GM12878 (cell line): ENCODE data around the gene HMCN2. TPM values are rescaled to one million over a fixed set of nuclear protein-coding genes. Genes with fewer than 3 reads are reported as not detected.

ENCODE experiments used
- ATAC-seq: fragments of 200-7000 bp; cut with Tn5 transposase; 3 replicates; pipeline ENCODE4 v1.9.1; 2020; ENCODE audit warnings: mild to moderate bottlenecking, moderate library complexity
- BruUV-seq: library from RNA; stranded (reverse); fragments of 400-500 nt; replicated peaks from 2 replicates; lab custom pipeline; 2021; lab: Mats Ljungman, UMichigan
- CTCF ChIA-PET: fragments of 300-600 bp; sonication (Branson Sonifier 250); formaldehyde crosslinking; extraction: SDS; loops from one replicate; lab custom pipeline; 2021; ENCODE audit warnings: inconsistent platforms; lab: Yijun Ruan, JAX
- POLR2A ChIA-PET: fragments of 350-600 bp; formaldehyde crosslinking; extraction: SDS; loops from one replicate; lab custom pipeline; 2021; ENCODE audit warnings: inconsistent platforms; lab: Charles Lee
- RAD21 ChIA-PET: fragments of 300-600 bp; sonication (Branson Sonifier 250); formaldehyde crosslinking; loops from one replicate; lab custom pipeline; 2023; ENCODE audit warnings: antibody characterized with exemption; ENCODE audit not compliant: unreplicated experiment; lab: Charles Lee
- SMC1A ChIA-PET: fragments of 300-600 bp; sonication (Branson Sonifier 250); formaldehyde crosslinking; loops from one replicate; lab custom pipeline; 2023; ENCODE audit not compliant: unreplicated experiment, uncharacterized antibody; lab: Charles Lee
- DNase-seq: peaks from one replicate; pipeline ENCODE4 v3.0.0-alpha.2; 2011; ENCODE audit warnings: low read depth, low spot score
- FAIRE-seq: peaks from 3 replicates; lab custom pipeline; 2011; peaks lifted over from hg19 to GRCh38; lab: Jason Lieb, UNC
- H2AFZ ChIP-seq: 2 replicates; pipeline ENCODE4 v1.6.0; 2011; ENCODE audit warnings: low read depth, low read length, control low read depth; ENCODE audit not compliant: control insufficient read depth
- H3K27ac ChIP-seq: 2 replicates; pipeline ENCODE4 v1.5.1; 2011; ENCODE audit warnings: control low read depth; ENCODE audit not compliant: control insufficient read depth, insufficient read depth
- H3K27me3 ChIP-seq, 2 experiments: replicated peaks in 1 of 2; 2 replicates each; pipeline versions ENCODE4 v1.6.0 to v1.6.1; 2011; ENCODE audit warnings: low read length in 1 of 2; ENCODE audit not compliant: control insufficient read depth in 2 of 2, insufficient read depth in 2 of 2
- H3K36me3 ChIP-seq, 2 experiments: 2 replicates each; pipeline ENCODE4 v1.5.1; 2011; ENCODE audit warnings: low read length in 1 of 2; ENCODE audit not compliant: control insufficient read depth in 2 of 2, insufficient read depth in 2 of 2
- H3K4me1 ChIP-seq: 2 replicates; pipeline ENCODE4 v1.6.1; 2011; ENCODE audit warnings: mild to moderate bottlenecking, low read length, moderate library complexity, mixed read lengths; ENCODE audit not compliant: control insufficient read depth, insufficient read depth
- H3K4me2 ChIP-seq: 2 replicates; pipeline ENCODE4 v1.6.0; 2011; ENCODE audit warnings: control low read depth; ENCODE audit not compliant: control insufficient read depth, insufficient read depth
- H3K4me3 ChIP-seq: fragments of 200-600 bp; sonication (generic); 2 replicates; pipeline ENCODE4 v1.5.1; 2016
- H3K79me2 ChIP-seq: 2 replicates; pipeline ENCODE4 v1.6.0; 2011; ENCODE audit warnings: low read length; ENCODE audit not compliant: control insufficient read depth, insufficient read depth
- H3K9ac ChIP-seq: 2 replicates; pipeline ENCODE4 v1.8.0; 2011; ENCODE audit warnings: low read length, control low read depth, mixed read lengths; ENCODE audit not compliant: control insufficient read depth, insufficient read depth
- H3K9me3 ChIP-seq: replicated peaks from 3 replicates; pipeline ENCODE4 v1.5.1; 2011; ENCODE audit warnings: mild to moderate bottlenecking, low read length; ENCODE audit not compliant: control insufficient read depth, insufficient read depth
- H4K20me1 ChIP-seq: 2 replicates; pipeline ENCODE4 v1.6.0; 2011; ENCODE audit not compliant: control insufficient read depth, insufficient read depth
- BCL3 ChIP-seq: IDR thresholded peaks from 2 replicates; pipeline ENCODE4 v1.6.1; 2011; ENCODE audit warnings: borderline replicate concordance, low read depth, mild to moderate bottlenecking, moderate library complexity, low read length; ENCODE audit not compliant: insufficient read depth, poor library complexity, severe bottlenecking
- DPF2 ChIP-seq: fragments of 450-650 bp; IDR thresholded peaks from 2 replicates; pipeline ENCODE4 v1.6.1; 2017; ENCODE audit warnings: mild to moderate bottlenecking
- E2F8 ChIP-seq: fragments of 450-650 bp; IDR thresholded peaks from 2 replicates; pipeline ENCODE4 v1.6.1; 2018; ENCODE audit warnings: mild to moderate bottlenecking, low read depth, moderate library complexity; ENCODE audit not compliant: partially characterized antibody
- NRF1 ChIP-seq: conservative IDR thresholded peaks from 2 replicates; pipeline ENCODE4 v1.6.1; 2011; ENCODE audit warnings: mild to moderate bottlenecking, low read depth, low read length, improper control_type of control experiment
- ZNF622 ChIP-seq: fragments of 450-650 bp; IDR thresholded peaks from 2 replicates; pipeline ENCODE4 v1.6.1; 2017; ENCODE audit warnings: mild to moderate bottlenecking, inconsistent platforms
- WGBS: methylation state at CpG from one replicate; pipeline ENCODE4 v1.1.6; 2016; ENCODE audit warnings: low lambda C conversion rate; ENCODE audit not compliant: insufficient replicate concordance, insufficient coverage; ENCODE audit errors: missing lambda C conversion rate; 5-methylcytosine and 5-hydroxymethylcytosine counted together
- in situ Hi-C: fragments of 300-500 bp; cut with MboI; formaldehyde crosslinking; loops from 9 replicates; pipeline ENCODE4 v1.14.3; 2018; ENCODE audit warnings: mixed read lengths
- intact Hi-C: fragments of 100-400 bp; cut with micrococcal nuclease; formaldehyde crosslinking; loops from one replicate; pipeline ENCODE4 v1.14.2; 2022; ENCODE audit not compliant: unreplicated experiment
- polyA plus RNA-seq, 11 experiments: library from polyadenylated mRNA; depleted of rRNA in 4 of 11; unstranded in 6 of 11; stranded (reverse) in 5 of 11; fragments of >200 nt; fragmentation: Nextera tagmentation in 4 of 11; fragmentation: Illumina TruSeq in 1 of 11; extraction: Ambion mirVana in 4 of 11; extraction: Trizol in 1 of 11; gene quantifications; 1 replicate in 1 of 11; 2 replicates in 10 of 11; pipeline versions ENCODE4 v1.2.1 to v1.2.3, GENCODE V29; 2011 to 2016; ENCODE audit warnings: inconsistent platforms in 2 of 11, missing spikeins in 2 of 11, low read depth in 1 of 11
- total RNA-seq, 4 experiments: library from RNA; depleted of rRNA in 3 of 4; stranded (reverse); fragments of >200 nt in 3 of 4; fragmentation: Illumina TruSeq in 1 of 4; extraction: Trizol in 1 of 4; gene quantifications; 2 replicates each; pipeline versions ENCODE4 v1.2.1 to v1.2.3, GENCODE V29; 2013 to 2021

HMCN2 gene
- total and polyA plus RNA-seq, 10 of the 15 experiments (the other 5 are each of a cell fraction or from before 2014, with no cell fraction given), result 0.04 TPM; not detected in 9

DNA sequence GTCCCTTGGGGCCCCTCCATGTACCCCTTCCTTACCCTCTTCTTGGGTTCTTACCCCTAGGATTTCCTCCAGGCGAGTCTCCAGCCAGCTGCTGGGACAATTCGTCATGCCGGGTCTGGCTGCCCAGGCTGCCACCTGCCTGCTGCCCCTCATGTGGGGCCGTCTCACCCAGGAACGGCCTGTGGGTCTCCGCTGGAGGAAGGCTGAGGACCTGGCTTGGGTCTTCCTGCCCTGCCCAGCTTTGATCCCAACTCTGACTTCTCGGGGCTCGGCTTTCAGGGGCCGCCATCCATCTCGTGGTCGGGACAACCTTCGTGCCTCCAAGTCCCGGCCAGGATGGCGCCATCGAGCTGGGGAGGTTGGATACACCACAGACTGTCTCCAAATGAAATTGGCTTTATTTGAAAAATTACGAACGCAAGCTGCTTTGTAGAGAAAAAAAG is 38.1 kb downstream of the HMCN2 start:
- BruUV-seq, result no TSS peak
- Histone ChIP-seq H3K36me3 (no peaks in the 10 kb centered on the region), H3K27ac (no peak overlapping the region), H3K27me3 (peaks cover 0 to 2% of the 10 kb centered on the region in 2 experiments; a peak in 2 of 4 replicates), H3K9ac (no peak overlapping the region), H3K9me3 (no peaks in the 10 kb centered on the region), H3K4me1 (no peaks in the 10 kb centered on the region), H3K4me2 (no peak overlapping the region), H3K79me2 (no peaks in the 10 kb centered on the region), H3K4me3 (no peak overlapping the region), H4K20me1 (no peaks in the 10 kb centered on the region), H2AFZ (no peak overlapping the region)
- no peak for TF ChIP-seq ZNF622
- no peak for TF ChIP-seq BCL3
- TF ChIP-seq NRF1, result no peak
- no peak for TF ChIP-seq DPF2
- no peak for TF ChIP-seq E2F8
- SMC1A ChIA-PET, result no interaction called here
- ATAC-seq (no peak), DNase-seq (no peak), FAIRE-seq (no peak)
- WGBS, result 31% methylated on average over 17 of the region's 17 CpGs
- intact Hi-C loops, result no loop called here
- in situ Hi-C loops, result no loop called here
- RAD21 ChIA-PET, result no interaction called here
- POLR2A ChIA-PET, result no interaction called here
- CTCF ChIA-PET, result no interaction called here
